CD4-positive, alpha-beta T cell (primary cell): Measurements from ENCODE around the gene NUAK1. TPM values are rescaled to one million over a fixed set of nuclear protein-coding genes. Genes with fewer than 3 reads are reported as not detected.

Experiments
- ATAC-seq: fragments of 200-7000 bp; cut with Tn5 transposase; one replicate; pipeline ENCODE4 v1.10.0; 2022; ENCODE audit warnings: mild to moderate bottlenecking; ENCODE audit not compliant: poor library complexity
- CTCF ChIA-PET: fragments of 350-600 bp; sonication (Branson Sonifier 250); formaldehyde crosslinking; loops from one replicate; lab custom pipeline; 2021; ENCODE audit warnings: antibody characterized with exemption, inconsistent platforms; lab: Charles Lee
- POLR2A ChIA-PET: fragments of 350-600 bp; sonication (Branson Sonifier 250); formaldehyde crosslinking; loops from one replicate; lab custom pipeline; 2021; ENCODE audit warnings: antibody characterized with exemption, inconsistent platforms; lab: Charles Lee
- DNase-seq, 14 experiments: peaks; one replicate each; pipeline ENCODE4 v3.0.0-alpha.2; 2013 to 2020; ENCODE audit warnings: mixed read lengths in 2 of 14
- H3K27ac ChIP-seq, 2 donors: one replicate each; pipeline versions ENCODE4 v1.5.1 to v1.7.0; 2013; ENCODE audit warnings: low read length in 2 of 2, low read depth in 1 of 2, mild to moderate bottlenecking in 1 of 2
- H3K27me3 ChIP-seq, 2 experiments: 1 replicate in 1 of 2; 2 replicates in 1 of 2; pipeline versions ENCODE4 v1.6.1 to v1.7.0; 2013; ENCODE audit warnings: low read length in 2 of 2, control low read depth in 1 of 2, mild to moderate bottlenecking in 1 of 2, moderate library complexity in 1 of 2; ENCODE audit not compliant: insufficient read depth in 2 of 2, control insufficient read depth in 1 of 2
- H3K36me3 ChIP-seq: one replicate; pipeline ENCODE4 v1.6.1; 2013; ENCODE audit warnings: low read length, control low read depth; ENCODE audit not compliant: insufficient read depth
- H3K4me1 ChIP-seq: one replicate; pipeline ENCODE4 v1.6.1; 2013; ENCODE audit warnings: low read length, control low read depth; ENCODE audit not compliant: insufficient read depth
- H3K4me3 ChIP-seq: one replicate; pipeline ENCODE4 v1.5.1; 2013; ENCODE audit warnings: mild to moderate bottlenecking, low read length, moderate library complexity
- H3K9me3 ChIP-seq, 2 experiments: 1 replicate in 1 of 2; 2 replicates in 1 of 2; pipeline versions ENCODE4 v1.6.1 to v1.7.0; 2013; ENCODE audit warnings: low read length in 2 of 2, mild to moderate bottlenecking in 2 of 2, control low read depth in 1 of 2, moderate library complexity in 1 of 2; ENCODE audit not compliant: control insufficient read depth in 1 of 2, insufficient read depth in 1 of 2
- H3K27ac Mint-ChIP-seq: one replicate; pipeline ENCODE4 v1.8.0; 2020; ENCODE audit warnings: mixed read lengths
- H3K27me3 Mint-ChIP-seq: one replicate; pipeline ENCODE4 v1.8.0; 2021; ENCODE audit warnings: mixed read lengths
- H3K36me3 Mint-ChIP-seq: one replicate; pipeline ENCODE4 v1.8.0; 2021; ENCODE audit warnings: low read depth, mixed read lengths
- H3K4me1 Mint-ChIP-seq: one replicate; pipeline ENCODE4 v1.8.0; 2021; ENCODE audit warnings: low read depth, mixed read lengths
- H3K4me3 Mint-ChIP-seq: one replicate; pipeline ENCODE4 v1.8.0; 2020; ENCODE audit warnings: mild to moderate bottlenecking, mixed read lengths
- H3K9me3 Mint-ChIP-seq: one replicate; pipeline ENCODE4 v1.8.0; 2020; ENCODE audit warnings: mixed read lengths
- intact Hi-C, 2 experiments: fragments of 100-400 bp; cut with DNase I in 1 of 2; cut with micrococcal nuclease in 1 of 2; formaldehyde crosslinking; loops; one replicate each; pipeline versions ENCODE4 v1.15.1 to v1.9.0; 2023 to 2025; cut with DNase I, micrococcal nuclease
- total RNA-seq, 174 experiments: library from RNA in 2 of 174; stranded (reverse) in 2 of 174; gene quantifications; one replicate each; pipeline ENCODE4 v1.2.3 and lab custom pipeline; 2021 to 2026
- TF ChIP-seq, protein P1 (sequence below): fragments of 200-600 bp; IDR thresholded peaks from one replicate; pipeline ENCODE4 v1.8.0; 2022; ENCODE audit warnings: antibody characterized with exemption, mild to moderate bottlenecking

The NUAK1 gene
- total RNA-seq, 2 experiments from 2014 or later: 0.16 TPM; not detected in 1

DNA sequence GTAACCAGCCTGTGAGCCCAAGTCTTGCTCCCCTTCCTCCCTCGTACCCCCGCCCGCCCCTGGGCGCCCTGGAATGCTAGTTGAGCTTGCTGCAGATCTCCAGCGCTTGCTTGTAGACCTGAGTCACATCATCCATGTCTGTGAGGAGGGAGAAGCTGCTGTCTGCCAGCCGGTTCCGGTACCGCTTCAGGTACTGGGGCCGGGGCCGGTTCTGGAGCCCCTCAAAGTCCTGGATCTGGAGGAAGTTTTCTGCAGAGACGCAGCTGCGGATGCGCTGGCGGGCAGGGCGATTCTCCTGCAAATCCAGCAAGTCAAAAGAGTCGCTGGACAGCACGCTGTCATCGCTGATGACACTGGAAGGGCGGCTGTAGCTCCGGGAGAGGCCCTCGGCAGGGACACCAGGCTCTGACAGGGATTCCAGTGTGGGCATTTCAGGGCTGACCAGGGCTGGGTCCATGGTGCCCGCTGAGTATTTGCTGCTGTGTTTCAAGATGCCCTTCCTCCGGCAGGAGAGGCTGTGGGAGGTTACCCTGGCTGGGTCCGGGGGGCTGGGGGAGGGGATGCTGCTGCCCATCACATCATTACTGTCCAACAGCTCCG is 71.9 kb downstream of the NUAK1 start:
- ATAC-seq (no peak), DNase-seq (no peak)
- intact Hi-C loops: no loop called here
- Histone ChIP-seq H3K4me1 (no peaks in the 10 kb centered on the region), H3K36me3 (no peaks in the 10 kb centered on the region), H3K27me3 (peaks cover 0 to 2% of the 10 kb centered on the region in 2 experiments), H3K27ac (no peak overlapping the region), H3K9me3 (peaks cover 0 to 13% of the 10 kb centered on the region in 2 experiments), H3K4me3 (no peak overlapping the region)
- Mint-ChIP-seq H3K4me1 (no peaks in the 10 kb centered on the region), H3K27me3 (peaks cover 6% of the 10 kb centered on the region), H3K27ac (no peak overlapping the region), H3K36me3 (no peaks in the 10 kb centered on the region), H3K4me3 (no peak overlapping the region), H3K9me3 (no peaks in the 10 kb centered on the region)
- POLR2A ChIA-PET: no interaction called here
- TF ChIP-seq, protein P1, sequence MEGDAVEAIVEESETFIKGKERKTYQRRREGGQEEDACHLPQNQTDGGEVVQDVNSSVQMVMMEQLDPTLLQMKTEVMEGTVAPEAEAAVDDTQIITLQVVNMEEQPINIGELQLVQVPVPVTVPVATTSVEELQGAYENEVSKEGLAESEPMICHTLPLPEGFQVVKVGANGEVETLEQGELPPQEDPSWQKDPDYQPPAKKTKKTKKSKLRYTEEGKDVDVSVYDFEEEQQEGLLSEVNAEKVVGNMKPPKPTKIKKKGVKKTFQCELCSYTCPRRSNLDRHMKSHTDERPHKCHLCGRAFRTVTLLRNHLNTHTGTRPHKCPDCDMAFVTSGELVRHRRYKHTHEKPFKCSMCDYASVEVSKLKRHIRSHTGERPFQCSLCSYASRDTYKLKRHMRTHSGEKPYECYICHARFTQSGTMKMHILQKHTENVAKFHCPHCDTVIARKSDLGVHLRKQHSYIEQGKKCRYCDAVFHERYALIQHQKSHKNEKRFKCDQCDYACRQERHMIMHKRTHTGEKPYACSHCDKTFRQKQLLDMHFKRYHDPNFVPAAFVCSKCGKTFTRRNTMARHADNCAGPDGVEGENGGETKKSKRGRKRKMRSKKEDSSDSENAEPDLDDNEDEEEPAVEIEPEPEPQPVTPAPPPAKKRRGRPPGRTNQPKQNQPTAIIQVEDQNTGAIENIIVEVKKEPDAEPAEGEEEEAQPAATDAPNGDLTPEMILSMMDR: no peak
- CTCF ChIA-PET: no interaction called here

DNA sequence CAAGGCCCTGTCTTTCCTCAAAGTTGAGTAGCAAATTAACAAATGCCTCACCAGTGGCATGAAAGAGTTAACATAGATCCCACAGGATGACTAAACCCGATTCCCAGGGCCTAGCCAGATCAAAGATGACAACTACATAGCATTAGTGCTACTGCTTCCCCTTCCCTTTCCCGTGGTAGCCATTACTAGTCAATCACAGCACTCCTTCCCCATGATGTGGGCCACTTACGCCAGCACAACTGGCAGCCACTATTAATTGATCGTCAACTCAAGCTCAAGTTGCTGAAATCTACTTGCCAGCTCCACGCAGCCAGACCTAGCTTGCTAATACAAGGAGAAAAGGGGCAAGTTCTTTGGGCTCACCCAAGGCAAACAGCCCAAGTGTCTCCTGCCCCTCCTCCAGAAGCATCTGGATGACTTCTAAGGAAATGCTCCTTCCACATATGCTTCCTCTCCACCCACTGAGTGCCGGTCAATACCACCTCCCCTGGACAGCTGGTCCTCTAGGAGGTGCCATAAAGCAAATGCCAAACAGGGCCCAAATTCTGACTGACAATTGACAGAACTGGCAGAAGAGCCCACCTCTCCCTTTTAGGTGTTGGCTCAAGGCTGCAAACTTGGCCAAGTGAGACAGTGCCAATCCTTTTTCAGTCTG is 72.6 kb downstream of the NUAK1 start:
- DNase-seq (no peak), ATAC-seq (no peak)
- H3K27ac Mint-ChIP-seq: no peak overlapping the region
- H3K9me3 ChIP-seq: peaks cover 0 to 13% of the 10 kb centered on the region in 2 experiments
- no peak overlapping the region for H3K4me3 ChIP-seq
- no peaks in the 10 kb centered on the region for H3K4me1 Mint-ChIP-seq
- CTCF ChIA-PET: no interaction called here
- H3K27me3 ChIP-seq: peaks cover 0 to 2% of the 10 kb centered on the region in 2 experiments
- H3K27ac ChIP-seq: no peak overlapping the region
- peaks cover 6% of the 10 kb centered on the region for H3K27me3 Mint-ChIP-seq
- H3K36me3 Mint-ChIP-seq: no peaks in the 10 kb centered on the region
- H3K4me3 Mint-ChIP-seq: no peak overlapping the region
- POLR2A ChIA-PET: no interaction called here
- H3K36me3 ChIP-seq: no peaks in the 10 kb centered on the region
- no peaks in the 10 kb centered on the region for H3K9me3 Mint-ChIP-seq
- intact Hi-C loops: no loop called here
- TF ChIP-seq, protein P1: no peak
- H3K4me1 ChIP-seq: no peaks in the 10 kb centered on the region

DNA sequence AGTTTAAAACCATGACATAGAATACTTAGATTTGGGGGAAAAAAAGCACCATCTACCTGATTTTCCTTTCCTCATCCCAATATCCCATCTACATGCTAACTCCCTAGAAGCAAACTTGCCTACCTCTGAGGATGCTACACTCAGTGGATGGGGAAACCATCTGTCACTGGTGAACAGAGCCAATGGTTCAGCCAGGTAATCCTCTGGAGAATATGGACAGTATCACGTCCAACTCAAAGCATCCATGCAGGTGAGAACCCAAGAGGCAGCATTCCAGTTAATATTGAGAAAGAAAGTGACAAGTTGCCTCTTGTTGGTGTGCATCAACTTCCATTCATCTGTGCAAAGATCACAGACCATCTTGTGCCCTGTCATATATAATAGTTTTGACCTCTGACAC is 73.2 kb downstream of the NUAK1 start:
- Histone ChIP-seq H3K36me3 (no peaks in the 10 kb centered on the region), H3K4me1 (no peaks in the 10 kb centered on the region), H3K9me3 (peaks cover 0 to 13% of the 10 kb centered on the region in 2 experiments), H3K27me3 (peaks cover 0 to 2% of the 10 kb centered on the region in 2 experiments), H3K4me3 (no peak overlapping the region), H3K27ac (no peak overlapping the region)
- TF ChIP-seq, protein P1: no peak
- H3K27ac Mint-ChIP-seq: no peak overlapping the region
- DNase-seq (no peak), ATAC-seq (no peak)
- H3K9me3 Mint-ChIP-seq: no peaks in the 10 kb centered on the region
- no peak overlapping the region for H3K4me3 Mint-ChIP-seq
- peaks cover 8% of the 10 kb centered on the region for H3K27me3 Mint-ChIP-seq
- ChIA-PET POLR2A (no interaction called here), CTCF (no interaction called here)
- H3K36me3 Mint-ChIP-seq: no peaks in the 10 kb centered on the region
- intact Hi-C loops: no loop called here
- no peaks in the 10 kb centered on the region for H3K4me1 Mint-ChIP-seq
